ENCODE measurements around the gene KRT222.

DNA sequence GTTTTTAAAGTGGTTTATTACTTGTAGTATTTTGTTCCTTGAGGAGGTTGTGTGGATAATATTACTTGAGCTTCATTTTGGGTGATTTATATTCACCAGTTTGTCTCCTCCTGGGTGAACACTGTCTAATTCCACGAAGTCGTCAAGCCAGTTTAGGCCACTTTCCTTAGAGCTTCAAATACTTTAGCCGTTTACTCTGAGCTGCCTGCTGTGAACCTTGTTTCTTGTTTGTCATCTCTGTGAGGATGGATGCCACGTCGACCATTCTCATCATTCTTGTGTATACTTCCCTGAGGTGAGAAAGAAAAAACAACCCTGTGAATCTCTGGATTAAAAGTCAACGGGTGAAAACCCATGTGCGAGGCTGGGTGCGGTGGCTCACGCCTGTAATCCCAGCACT is 29.6 kb upstream of the KRT222 start:
- no peak for TF ChIP-seq POLR2A (IDR thresholded peaks at IDR 0.05; ENCODE audit: low read length)
- no peak for TF ChIP-seq GATA1 (IDR thresholded peaks at IDR 0.05; ENCODE audit: low read depth, low read length)

Measured in erythroblast (primary cell).